Head of caudate nucleus (tissue), 42 donors: ENCODE measurements around the gene BZW2.
"Not testable (repeated sequence)": the region's sequence is repeated elsewhere in the genome, so short reads cannot be mapped to it uniquely, and the experiment has no call there.

Experiments
- DNase-seq, 42 donors: peaks; one replicate each; pipeline versions ENCODE4 v3.0.0 to v3.0.0-alpha.2; 2020 to 2021; ENCODE audit warnings: mixed read lengths in 7 of 42
- intact Hi-C: fragments of 100-400 bp; cut with DNase I; formaldehyde crosslinking; loops from one replicate; pipeline ENCODE4 v1.15.0; 2022

Gene BZW2

GRCh38 chr7:16661924-16662323 lies 15.9 kb downstream of the BZW2 start:
- no peak for DNase-seq
- intact Hi-C loops = no loop called here

- no peak for DNase-seq
- intact Hi-C loops = no loop called here
These were observed 21.4 kb downstream of the BZW2 start for GRCh38 chr7:16667355-16667754.

- peak in 3 of 42 donors; percentile 17 to 20 (median 18) for DNase-seq
These were observed 22.3 kb downstream of the BZW2 start for GRCh38 chr7:16668049-16668858.

GRCh38 chr7:16668978-16669377 lies 23.0 kb downstream of the BZW2 start:
- intact Hi-C loops = no loop called here
- DNase-seq = no peak

More at GRCh38 chr7:16668049-16668858, 22.3 kb downstream of the BZW2 start:
- intact Hi-C loops = no loop called here

GRCh38 chr7:16669581-16669980 lies 23.6 kb downstream of the BZW2 start:
- intact Hi-C loops = no loop called here
- no peak for DNase-seq

GRCh38 chr7:16670021-16670420 lies 24.0 kb downstream of the BZW2 start:
- no peak for DNase-seq
- intact Hi-C loops = no loop called here

- intact Hi-C loops = no loop called here
- DNase-seq = no peak
These were observed 24.9 kb downstream of the BZW2 start for GRCh38 chr7:16670731-16671344.

GRCh38 chr7:16671811-16672210 lies 25.8 kb downstream of the BZW2 start:
- intact Hi-C loops = no loop called here
- DNase-seq = no peak

- DNase-seq = no peak
- intact Hi-C loops = no loop called here
These were observed 29.3 kb downstream of the BZW2 start for GRCh38 chr7:16675277-16675676.

GRCh38 chr7:16677978-16678494 lies 32.1 kb downstream of the BZW2 start:
- intact Hi-C loops = no loop called here
- DNase-seq = no peak

- intact Hi-C loops, DNase-seq: not testable (repeated sequence)
These were observed 32.9 kb downstream of the BZW2 start for GRCh38 chr7:16678645-16679566.

GRCh38 chr7:16684935-16685334 lies 39.0 kb downstream of the BZW2 start:
- no peak for DNase-seq
- intact Hi-C loops = no loop called here

GRCh38 chr7:16685535-16685934 lies 39.6 kb downstream of the BZW2 start:
- intact Hi-C loops = no loop called here
- no peak for DNase-seq

- intact Hi-C loops = no loop called here
- DNase-seq = no peak
These were observed 42.3 kb downstream of the BZW2 start for GRCh38 chr7:16688249-16688648.

GRCh38 chr7:16691241-16691640 lies 45.3 kb downstream of the BZW2 start:
- DNase-seq = no peak
- intact Hi-C loops = no loop called here

- DNase-seq = peak in 3 of 42 donors; percentile 7 to 30 (median 25)
- intact Hi-C loops = no loop called here
These were observed 47.8 kb downstream of the BZW2 start for GRCh38 chr7:16693601-16694318.

GRCh38 chr7:16694806-16695205 lies 48.8 kb downstream of the BZW2 start:
- intact Hi-C loops = loop anchor here (5.0 kb wide), 1 partner anchor 222 kb away; no protein-coding TSS in a partner anchor

GRCh38 chr7:16695621-16696237 lies 49.7 kb downstream of the BZW2 start:
- peak in 17 of 42 donors; percentile 8 to 53 (median 28) for DNase-seq
- intact Hi-C loops = loop anchor here (5.0 kb wide), 1 partner anchor 222 kb away; no protein-coding TSS in a partner anchor

More at GRCh38 chr7:16694806-16695205, 48.8 kb downstream of the BZW2 start:
- DNase-seq = no peak
